ENCODE data around the gene STK10. TPM values are rescaled to one million over a fixed set of nuclear protein-coding genes. Genes with fewer than 3 reads are reported as not detected.

Gene STK10
- total RNA-seq, 2 donors from 2014 or later = 25.6 to 39.2 TPM

DNA sequence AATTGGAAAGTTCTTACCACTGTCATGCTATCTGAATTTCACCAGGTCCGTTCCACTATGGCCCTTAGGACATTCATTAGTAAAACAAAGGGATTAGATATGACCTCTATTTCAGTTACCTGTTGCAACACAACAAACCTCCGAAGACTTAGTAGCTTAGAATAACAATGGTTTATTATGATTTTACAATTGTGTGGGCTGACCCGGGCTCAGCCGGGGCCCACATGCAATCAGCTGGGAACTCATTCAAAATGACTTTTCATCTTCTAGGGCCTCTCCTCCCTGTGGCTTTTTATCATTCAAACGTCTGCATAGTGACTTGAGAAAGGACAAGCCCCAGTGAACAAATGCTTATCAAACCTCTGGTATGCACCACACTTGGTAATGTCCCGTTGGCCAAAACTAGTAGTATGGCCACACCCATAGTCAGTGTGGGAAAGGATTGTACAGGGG lies 179.3 kb downstream of the STK10 start:
- H3K9me3 ChIP-seq = no peaks in the 10 kb centered on the region
- TF ChIP-seq, protein P1, sequence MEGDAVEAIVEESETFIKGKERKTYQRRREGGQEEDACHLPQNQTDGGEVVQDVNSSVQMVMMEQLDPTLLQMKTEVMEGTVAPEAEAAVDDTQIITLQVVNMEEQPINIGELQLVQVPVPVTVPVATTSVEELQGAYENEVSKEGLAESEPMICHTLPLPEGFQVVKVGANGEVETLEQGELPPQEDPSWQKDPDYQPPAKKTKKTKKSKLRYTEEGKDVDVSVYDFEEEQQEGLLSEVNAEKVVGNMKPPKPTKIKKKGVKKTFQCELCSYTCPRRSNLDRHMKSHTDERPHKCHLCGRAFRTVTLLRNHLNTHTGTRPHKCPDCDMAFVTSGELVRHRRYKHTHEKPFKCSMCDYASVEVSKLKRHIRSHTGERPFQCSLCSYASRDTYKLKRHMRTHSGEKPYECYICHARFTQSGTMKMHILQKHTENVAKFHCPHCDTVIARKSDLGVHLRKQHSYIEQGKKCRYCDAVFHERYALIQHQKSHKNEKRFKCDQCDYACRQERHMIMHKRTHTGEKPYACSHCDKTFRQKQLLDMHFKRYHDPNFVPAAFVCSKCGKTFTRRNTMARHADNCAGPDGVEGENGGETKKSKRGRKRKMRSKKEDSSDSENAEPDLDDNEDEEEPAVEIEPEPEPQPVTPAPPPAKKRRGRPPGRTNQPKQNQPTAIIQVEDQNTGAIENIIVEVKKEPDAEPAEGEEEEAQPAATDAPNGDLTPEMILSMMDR (IDR thresholded peaks at IDR 0.05) = no peak
- H3K4me1 ChIP-seq (ENCODE audit: control insufficient read depth in 1 of 2, low read depth in 2 of 2) = peaks cover 15 to 25% of the 10 kb centered on the region in 2 donors
- ATAC-seq (ENCODE audit: insufficient number of reproducible peaks, low FRiP score, low read depth) (no peak), DNase-seq (ENCODE audit: low spot score) (no peak)
- H3K27ac ChIP-seq = no peak overlapping the region
- no peaks in the 10 kb centered on the region for H3K36me3 ChIP-seq
- H3K27me3 ChIP-seq (replicated peaks; ENCODE audit: insufficient read depth) = no peaks in the 10 kb centered on the region
- no peak overlapping the region for H3K4me3 ChIP-seq

DNA sequence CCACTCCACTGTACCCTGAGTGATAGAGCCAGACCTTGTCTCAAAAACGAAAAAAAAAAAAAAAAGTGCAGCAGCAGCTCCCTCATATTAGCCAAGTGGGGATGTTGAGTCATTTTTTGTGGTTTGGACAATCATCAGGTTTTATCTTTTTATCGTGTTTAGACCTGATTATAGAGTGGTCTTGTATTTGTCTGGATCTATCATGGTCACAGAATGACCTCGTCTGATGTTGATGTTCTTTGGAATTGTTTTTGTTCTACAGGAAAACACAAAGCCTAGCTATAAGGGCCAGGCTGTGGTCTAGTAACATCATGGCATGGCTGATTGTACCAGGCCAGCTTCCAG lies 179.9 kb downstream of the STK10 start:
- no peaks in the 10 kb centered on the region for H3K9me3 ChIP-seq
- no peak overlapping the region for H3K27ac ChIP-seq
- H3K4me3 ChIP-seq = no peak overlapping the region
- TF ChIP-seq, protein P1 (IDR thresholded peaks at IDR 0.05) = no peak
- no peak for ATAC-seq (ENCODE audit: insufficient number of reproducible peaks, low FRiP score, low read depth)
- H3K27me3 ChIP-seq (replicated peaks; ENCODE audit: insufficient read depth) = no peaks in the 10 kb centered on the region
- H3K36me3 ChIP-seq = no peaks in the 10 kb centered on the region
- no peak for DNase-seq (ENCODE audit: low spot score)
- H3K4me1 ChIP-seq (ENCODE audit: control insufficient read depth in 1 of 2, low read depth in 2 of 2) = peaks cover 21 to 30% of the 10 kb centered on the region in 2 donors

DNA sequence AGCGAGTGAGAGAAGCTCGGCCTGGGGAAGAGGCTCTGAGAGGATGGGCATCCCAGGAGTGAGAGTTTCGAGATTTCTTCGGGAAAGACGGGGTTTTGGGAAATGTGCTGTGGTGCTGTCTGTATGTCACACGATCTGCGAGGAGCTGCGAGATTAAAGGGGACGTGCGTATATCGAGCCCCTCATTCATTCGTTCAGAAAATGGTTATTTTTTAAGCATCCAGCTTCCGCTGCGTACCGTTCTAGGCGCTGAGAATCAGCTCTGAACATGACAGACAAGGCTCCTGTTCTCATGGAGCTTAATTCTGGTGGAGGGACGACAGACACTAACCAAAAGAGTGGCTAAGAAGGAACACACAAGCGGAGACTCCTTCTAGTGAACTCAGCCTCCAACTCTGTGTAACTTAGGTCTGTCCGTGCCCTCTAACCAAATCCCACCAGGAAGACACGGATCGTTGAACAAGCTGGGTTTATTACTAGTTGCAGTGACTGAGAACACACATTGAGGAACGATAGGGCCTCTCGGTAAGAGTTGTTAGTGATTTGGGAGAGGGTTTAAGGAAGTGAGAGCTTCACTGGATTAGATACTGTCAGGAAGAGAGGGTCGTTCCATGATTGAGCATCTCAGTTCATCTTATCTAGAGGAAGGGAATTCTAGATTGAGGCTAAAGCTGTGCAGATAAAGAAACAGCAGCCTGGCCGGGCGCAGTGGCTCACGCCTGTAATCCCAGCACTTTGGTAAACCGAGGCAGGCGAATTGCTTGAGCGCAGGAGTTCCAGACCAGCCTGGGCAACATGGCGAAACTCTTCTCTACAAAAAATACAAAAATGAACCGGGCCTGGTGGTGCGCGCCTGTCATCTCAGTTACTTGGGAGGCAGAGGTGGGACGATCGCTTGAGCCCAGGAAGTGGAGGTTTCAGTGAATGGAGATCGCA lies 180.6 kb downstream of the STK10 start:
- TF ChIP-seq, protein P1 (IDR thresholded peaks at IDR 0.05) = no peak
- Histone ChIP-seq H3K9me3 (no peaks in the 10 kb centered on the region), H3K27me3 (replicated peaks; ENCODE audit: insufficient read depth) (no peaks in the 10 kb centered on the region), H3K36me3 (no peaks in the 10 kb centered on the region), H3K27ac (peak overlapping the region; percentile 95 to 97), H3K4me1 (ENCODE audit: control insufficient read depth in 1 of 2, low read depth in 2 of 2) (peaks cover 26 to 37% of the 10 kb centered on the region in 2 donors), H3K4me3 (peak overlapping the region; percentile 99)
- no peak for ATAC-seq (ENCODE audit: insufficient number of reproducible peaks, low FRiP score, low read depth)
- no peak for DNase-seq (ENCODE audit: low spot score)

DNA sequence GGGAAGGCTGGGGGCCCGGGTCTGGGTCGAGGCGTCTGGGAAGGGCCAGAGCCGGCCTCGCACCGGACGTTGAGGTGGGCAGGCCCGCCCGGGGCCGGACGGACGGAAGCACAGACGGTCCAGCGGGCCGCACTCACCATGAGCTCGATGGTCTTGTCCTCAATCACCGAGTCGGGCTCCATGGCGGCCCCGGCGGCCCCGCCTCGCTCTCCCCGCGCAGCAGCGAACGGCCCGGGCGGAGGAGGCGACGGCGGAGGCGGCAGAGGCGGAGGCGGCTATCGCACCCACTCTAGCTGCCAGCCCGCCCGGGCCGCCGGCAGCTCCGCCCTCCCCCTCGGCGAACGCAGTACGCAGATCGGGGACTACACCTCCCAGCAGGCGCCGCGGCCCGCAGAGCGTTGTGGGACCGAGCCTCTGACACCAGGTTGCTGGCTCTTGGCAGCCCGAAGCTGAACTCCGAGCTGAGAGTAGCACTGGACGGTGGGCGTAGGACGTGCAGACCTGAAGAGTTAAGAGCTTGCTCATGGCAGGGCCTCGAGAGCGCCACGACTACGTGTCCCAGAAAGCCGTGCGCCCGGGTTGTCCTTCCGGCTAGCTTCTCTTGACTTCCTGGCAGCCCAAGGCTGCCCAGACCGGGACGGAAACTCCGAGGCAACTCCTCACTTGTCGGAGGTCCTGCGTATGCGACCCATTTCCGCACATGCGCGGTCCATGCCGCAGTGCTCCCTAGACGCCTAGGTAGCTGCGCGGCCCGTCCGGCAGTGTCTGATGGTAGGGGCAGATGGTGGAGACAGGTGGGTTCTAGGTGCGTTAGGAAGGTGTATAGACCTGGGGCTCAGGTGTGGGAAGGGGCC lies 181.5 kb downstream of the STK10 start, which contains the start of gene FBXW11:
Gene FBXW11 (minus strand): TSS at position 318 of the 854 bp plus-strand sequence. CDS start 136 bp downstream, at position 182.
- Histone ChIP-seq H3K27ac (peak within 1 kb of the TSS; percentile 95 to 97), H3K27me3 (replicated peaks; ENCODE audit: insufficient read depth) (no peaks in the 10 kb centered on the region), H3K4me1 (ENCODE audit: control insufficient read depth in 1 of 2, low read depth in 2 of 2) (peaks cover 29 to 46% of the 10 kb centered on the region in 2 donors), H3K4me3 (peak within 1 kb of the TSS; percentile 99), H3K9me3 (no peaks in the 10 kb centered on the region), H3K36me3 (no peaks in the 10 kb centered on the region)
- TF ChIP-seq, protein P1 (IDR thresholded peaks at IDR 0.05) = no peak
- DNase-seq (ENCODE audit: low spot score) (peak; percentile 74), ATAC-seq (ENCODE audit: insufficient number of reproducible peaks, low FRiP score, low read depth) (peak; percentile 83)

Data from thoracic aorta (tissue), 2 donors.